GM19043 (cell line): ENCODE data around the gene GPR68.
"Not testable (repeated sequence)": the region's sequence is repeated elsewhere in the genome, so short reads cannot be mapped to it uniquely, and the experiment has no call there.

ENCODE experiments used
- ATAC-seq: cut with Tn5 transposase; IDR thresholded peaks from one replicate; pipeline ENCODE4 v1.9.1; 2021; ENCODE audit warnings: low read depth; ENCODE audit not compliant: unreplicated experiment

The GPR68 gene

DNA sequence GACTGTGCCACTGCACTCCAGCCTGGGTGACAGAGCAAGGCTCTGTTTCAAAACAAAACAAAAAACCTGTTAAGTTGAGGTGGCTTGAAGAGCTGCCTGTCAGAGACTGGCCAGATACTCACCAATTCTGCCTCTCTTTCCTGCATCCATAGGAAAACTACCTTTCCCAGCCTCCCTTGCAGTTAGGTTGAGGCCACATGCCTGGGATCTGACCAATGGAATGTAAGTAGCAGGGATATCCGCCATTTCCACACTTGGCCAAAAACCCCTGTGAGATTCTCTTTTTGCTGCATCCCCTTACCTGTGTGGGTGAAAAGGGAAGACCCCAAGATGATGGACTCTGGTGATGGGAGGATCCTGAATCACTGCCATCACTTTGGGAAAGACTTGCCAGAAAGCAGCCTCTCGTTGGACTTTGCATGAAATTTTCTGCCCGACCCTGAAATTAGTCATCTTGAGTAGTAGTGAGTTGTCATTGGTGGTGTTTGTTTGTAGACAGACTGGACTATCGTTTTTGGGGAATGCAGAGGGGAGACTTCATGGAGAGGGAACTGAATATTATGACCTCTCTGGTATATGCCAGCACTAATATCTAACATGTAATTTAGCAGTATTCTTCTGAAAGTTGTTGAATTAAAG is 14.0 kb downstream of the GPR68 start:
- no peak for ATAC-seq

DNA sequence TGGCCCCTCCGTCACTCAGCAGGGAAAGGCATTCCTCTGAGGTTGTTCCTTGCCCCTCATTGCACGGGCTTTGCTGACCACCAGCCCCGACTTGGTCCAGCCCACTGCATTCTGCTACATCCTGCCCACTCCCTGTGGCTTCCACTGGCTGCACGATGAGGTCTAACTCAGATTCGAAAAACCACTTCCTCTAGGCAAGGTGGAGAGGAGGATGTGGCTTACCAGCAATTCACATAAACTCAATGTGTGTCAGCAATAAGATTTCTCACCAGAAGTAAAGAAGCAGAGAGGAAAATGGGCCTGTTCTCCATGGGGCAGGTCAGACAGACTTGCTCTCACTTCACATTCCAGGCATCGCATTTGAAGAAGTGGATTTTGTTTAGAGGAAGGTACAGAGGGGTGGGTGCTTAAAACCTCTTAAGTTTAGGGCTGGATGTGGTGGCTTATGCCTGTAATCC is 14.7 kb downstream of the GPR68 start:
- ATAC-seq, result peak; percentile 68

DNA sequence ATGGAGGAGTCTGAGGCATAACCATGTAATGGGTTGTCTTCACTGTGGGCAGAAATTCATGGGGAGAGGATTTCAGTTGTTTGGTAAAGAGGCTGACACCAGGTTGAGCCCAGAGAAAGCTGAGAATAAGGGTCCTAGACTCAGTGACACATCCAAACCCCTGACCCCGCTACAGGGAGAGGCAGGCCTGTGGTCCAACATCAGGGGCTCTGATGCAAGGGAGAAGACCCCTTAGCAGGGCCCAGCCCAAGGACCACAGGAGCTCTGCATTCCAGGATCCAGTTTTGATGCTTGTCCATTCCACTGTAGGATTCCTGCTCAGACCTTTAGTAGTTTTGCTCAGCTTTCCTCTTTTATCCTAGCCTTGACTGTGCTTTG is 15.5 kb downstream of the GPR68 start:
- ATAC-seq, result no peak

DNA sequence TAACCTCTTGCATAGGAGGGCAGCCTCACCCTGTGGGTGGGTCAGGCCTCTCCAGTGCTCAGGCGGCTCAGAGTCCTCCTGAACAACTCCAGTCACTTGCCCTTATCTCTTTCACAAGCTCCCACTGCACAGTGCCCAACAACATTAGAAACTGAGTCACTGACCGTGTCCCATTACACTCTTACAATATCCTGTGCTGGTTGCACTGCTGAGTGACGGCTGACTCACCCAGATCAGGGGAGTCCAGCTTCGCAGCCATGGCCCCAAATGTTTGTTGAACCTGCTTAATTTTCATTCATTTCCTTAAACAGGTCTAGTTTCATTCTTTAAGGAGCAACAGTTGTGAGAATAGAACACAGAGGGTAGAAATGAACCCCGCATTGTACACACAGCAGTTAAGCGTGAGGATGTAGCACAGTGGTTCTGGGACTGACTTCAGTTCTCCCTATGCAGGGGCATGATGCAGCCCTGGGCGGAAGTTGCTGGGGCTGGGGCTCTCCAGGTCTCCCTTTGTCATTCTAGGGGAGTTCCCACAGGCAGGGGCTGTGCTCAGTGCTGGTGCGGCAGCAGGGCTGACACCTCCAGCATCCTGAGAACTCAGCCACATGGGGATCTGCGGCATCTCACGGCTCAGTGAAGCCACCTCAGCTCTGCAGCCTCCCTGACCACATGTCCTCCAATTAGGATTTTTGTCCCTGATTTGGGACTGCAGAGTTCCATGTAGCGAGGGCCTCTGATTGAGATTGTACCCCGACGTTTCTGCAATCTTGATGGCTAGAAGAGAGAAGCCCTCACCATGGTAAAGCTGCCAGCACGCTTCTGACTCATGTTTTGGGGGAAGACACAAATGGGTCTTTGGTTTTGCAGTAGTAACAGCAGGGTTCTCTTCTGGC is 16.1 kb downstream of the GPR68 start:
- ATAC-seq, result peak; percentile 80

DNA sequence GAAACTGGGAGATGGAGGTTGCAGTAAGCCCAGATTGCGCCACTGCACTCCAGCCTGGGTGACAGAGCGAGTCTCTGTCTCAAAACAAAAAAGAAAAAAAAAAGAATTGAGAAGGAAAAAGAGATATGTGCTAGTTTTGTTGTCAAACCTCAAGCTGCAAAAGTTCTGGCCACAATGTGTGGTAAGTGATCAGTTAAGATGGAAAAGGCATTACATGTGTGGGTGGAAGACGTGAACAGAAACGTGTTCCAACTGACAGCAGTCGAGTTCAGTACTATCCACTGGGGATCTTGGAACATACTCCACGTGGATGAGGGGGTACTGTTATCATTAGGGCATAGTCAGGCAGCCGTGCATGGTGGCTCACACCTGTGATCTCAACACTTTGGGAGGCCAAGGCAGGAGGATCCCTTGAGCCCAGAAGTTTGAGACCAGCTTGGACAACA is 17.3 kb downstream of the GPR68 start:
- no peak for ATAC-seq

DNA sequence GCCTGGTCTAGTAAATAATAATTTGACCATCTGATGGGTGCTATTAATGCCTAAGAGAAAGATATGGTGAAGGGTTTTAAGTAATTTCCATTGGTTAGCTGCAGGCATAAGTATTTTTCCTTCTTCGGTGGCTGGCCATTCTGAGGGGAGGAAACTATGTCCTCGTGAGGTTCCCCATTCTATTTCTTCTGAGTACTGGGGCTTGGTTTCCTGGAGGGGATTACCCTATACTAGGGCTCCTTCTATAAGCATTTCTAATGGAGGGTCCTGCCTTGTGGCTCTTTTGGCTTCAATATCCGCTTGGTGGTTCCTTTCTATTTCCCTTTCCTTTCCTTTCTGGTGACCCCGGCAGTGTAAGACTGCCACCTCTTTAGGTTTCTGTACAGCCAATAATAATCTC is 18.1 kb downstream of the GPR68 start:
- ATAC-seq, result not testable (repeated sequence)

DNA sequence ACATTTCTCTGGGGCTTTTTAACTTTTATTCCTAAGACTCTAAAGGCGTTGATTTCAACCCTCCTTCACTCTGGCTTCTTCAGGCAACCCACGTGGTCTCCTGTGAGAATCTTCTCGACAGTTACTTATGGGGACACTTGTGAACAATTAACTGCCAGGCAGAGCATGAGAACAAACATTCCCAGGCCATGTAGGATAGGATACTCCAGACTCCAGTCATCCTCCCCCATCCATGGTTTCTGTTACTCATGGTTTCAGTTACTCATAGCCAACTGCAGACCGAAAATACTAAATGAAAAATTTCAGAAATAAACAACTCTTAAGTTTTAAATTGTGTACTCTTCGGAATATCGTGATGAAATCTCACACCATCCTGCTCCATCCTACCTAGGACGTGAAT is 19.5 kb downstream of the GPR68 start:
- ATAC-seq, result no peak

DNA sequence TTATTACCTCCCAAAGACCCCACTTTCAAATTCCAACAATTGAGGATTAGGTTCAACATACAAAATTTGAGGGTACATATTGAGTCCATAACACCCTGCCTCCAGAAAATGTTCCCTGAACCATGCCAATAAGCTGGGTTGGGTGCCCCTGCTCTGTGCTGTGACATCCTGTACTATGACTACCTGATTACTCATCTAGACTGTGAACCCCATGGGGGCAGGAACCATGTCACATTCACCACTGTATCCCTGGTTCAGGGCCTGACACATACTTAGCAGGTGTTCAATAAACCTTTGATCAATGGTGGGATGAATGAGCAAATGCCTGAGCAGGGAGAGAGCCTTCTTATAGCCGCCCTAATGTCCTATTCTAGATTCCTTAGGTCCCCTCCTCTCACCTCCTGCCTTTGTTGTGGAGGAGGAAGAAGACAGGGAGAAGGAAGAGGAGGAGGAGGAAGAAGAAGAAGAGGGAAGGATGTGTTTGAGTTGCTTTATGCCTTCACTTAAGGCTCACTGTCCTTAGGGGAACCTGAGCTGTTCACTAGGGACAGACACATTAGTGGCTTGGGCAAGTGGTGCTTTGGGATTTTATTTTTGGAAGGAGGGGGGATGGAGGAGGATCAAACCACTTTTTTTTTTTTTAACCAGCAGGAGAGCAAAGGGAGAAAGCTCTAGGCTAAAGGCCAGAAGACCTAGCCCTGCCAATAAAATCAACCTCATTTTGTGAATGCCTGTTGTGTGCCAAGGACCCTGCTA is 21.3 kb downstream of the GPR68 start:
- no peak for ATAC-seq

DNA sequence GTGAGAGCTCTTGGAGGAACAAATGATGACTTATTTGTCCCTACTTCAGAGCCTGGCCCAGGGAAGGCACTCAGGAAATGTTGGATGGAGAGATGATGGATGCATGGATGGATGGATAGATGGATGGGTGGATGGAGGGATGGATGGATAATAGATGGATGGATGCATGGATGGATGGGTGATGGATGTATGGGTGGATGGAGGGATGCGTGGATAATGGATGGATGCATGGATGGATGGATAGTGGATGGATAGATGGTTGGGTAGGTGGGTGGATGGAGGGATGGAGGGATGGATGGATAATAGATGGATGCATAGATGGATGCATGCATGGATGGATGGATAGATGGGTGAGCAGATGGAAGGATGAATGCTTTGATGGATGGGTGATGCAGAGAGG is 23.2 kb downstream of the GPR68 start:
- ATAC-seq, result no peak

DNA sequence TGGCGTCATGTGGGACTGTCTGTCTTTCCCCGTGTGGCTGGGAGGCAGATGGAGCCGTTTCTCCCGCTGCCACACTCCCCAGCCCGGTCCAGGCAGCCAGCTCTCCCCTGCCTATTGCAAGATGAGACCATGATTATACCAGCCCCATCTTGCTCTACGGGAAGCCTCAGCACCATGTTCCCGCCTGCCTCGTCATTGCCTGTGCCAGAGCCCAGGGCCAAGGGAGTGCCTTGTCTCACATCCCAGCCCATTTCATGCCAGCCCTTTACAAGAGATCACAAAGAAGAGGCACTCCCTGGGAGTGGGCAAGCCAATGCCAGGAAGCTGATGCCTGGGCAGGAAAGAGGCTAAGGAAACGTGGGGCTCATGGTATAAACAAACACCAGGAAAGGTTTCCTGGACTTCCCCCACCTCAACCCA is 23.9 kb downstream of the GPR68 start:
- no peak for ATAC-seq

DNA sequence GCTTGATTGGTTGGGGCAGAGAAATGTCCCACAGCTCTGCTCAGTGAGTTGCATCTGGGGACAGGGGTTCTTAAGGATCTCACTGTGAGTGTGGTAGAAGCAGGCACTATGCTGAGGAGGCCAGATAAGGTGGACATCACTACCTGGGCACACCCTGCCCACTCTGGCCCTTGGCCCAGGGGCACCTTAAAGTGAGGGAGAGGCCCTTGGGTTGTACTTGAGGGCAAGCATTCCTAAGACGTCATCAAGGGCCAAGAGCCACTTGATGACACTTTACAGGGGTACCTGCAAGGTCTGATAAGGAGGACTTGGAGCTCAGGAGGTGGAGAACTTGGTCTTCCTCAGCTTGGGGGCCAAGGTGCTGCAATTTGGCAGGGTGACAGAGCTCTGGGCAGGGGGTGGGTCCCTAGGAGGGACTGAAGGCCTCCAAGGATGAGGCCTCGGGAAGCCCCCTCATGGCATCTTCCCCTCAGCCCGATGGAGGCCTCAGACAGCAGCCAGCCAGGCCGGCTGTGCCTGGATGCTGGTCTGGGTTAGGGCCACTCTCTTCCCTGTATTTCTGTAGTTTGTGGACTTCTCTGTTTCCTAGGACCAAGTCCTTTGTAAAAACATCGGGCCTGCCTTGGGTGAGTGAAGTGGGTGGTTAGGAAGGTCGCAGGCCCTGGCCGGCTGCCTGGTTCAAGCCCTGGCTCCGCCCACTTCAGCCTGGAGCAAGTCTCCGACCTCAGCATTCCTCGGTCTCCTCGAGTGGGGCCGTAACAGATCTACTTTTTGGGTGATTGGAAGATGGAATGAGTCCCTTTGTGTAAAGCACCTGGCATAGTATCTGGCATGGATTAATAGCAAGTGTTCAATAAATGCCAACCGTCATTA is 24.8 kb downstream of the GPR68 start:
- ATAC-seq, result no peak

DNA sequence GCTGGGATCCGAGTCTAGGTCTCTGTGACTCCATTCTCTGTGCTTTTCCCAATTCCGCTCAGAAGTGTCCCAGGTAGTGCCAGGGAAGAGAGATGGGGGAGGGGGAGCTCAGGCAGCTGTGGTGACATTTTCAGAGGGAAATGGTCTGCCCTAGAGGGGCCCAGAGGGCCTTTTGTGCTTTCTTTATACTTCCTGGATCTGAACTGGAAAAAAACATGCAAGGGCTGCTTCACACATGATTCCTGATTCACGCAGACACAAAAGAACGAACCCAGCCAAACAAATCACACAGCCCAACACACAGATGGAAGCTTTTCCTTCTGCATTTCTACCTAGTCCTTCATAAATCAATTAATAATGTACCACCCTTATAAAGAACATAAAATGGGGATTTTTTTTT is 26.5 kb downstream of the GPR68 start:
- ATAC-seq, result no peak

DNA sequence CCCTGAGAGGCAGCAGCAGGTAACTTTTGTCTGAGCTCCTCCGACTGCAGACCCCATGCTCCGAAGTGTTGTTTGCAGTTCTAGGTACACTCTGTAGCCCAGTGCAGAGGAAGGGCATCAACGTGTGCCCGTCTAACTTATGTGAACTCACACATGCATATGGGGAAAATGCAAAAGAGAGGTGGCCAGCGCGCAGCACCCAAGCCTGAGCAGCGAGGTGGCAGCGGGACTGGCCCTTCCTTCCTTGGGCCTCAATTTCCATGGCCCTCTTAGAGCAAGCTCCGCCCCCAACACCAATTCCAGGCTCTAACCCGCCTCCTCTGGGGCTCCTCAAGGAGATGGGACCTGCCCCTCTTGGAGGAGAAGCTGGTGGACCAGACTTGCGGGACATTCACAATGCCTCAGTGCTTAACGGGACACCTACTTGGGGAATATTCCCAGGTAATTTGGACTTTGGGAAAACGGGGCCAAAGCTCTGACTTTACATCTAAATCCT is 27.7 kb downstream of the GPR68 start:
- ATAC-seq, result no peak

DNA sequence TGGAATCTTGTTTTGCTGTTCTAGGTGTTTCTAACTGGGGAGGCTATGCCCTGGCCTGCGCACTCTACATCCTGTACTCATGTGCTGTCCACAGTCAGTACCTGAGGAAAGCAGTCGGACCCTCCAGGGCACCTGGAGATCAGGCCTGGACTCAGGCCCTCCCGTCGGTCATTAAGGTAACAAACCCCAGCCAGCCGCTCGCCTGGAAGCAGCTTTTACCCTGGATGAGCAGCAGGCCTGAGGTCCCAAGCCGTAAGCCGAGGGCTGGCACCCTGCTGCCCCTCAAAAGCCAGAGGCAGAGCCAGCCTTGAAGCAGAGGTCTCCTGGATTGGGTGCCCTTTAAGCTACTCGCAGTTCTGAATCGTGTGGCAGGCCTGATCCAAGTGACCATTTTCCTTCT is 29.1 kb downstream of the GPR68 start:
- no peak for ATAC-seq

DNA sequence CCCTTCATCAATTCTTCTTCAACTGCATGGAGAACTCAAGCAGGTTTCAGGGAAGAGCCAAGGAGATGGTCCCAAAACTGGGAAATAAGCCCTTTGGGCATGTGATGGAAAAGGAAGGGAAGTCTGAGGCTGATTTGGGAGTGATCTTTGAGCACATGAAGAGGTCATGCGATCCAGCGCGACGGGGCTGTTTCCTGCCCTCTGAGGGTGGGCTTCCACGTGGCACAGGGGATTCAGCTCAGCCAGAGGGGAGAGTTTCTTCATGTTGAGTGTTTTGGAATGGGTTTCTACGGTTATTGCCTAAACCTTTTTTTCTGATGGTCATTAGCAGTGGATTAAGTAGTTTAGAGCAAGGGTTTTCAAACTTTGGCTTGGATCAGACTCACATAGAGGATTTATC is 30.2 kb downstream of the GPR68 start:
- ATAC-seq, result no peak

DNA sequence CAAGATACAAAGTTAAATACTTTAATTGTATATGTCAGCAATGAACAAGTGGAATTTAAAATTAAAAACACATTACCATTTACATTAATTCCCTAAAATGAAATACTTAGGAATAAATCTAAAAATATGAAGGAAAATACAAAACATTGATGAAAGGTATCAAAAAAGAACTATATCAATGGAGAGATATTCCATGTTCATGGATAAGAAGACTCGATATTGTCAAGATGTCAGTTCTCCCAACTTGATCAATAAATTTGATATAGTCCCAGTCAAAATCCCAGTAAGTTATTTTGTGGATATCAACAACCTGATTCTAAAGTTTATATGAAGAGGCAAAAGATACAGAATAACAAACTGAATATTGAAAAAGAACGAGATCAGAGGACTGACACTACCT is 33.5 kb downstream of the GPR68 start:
- ATAC-seq, result no peak

DNA sequence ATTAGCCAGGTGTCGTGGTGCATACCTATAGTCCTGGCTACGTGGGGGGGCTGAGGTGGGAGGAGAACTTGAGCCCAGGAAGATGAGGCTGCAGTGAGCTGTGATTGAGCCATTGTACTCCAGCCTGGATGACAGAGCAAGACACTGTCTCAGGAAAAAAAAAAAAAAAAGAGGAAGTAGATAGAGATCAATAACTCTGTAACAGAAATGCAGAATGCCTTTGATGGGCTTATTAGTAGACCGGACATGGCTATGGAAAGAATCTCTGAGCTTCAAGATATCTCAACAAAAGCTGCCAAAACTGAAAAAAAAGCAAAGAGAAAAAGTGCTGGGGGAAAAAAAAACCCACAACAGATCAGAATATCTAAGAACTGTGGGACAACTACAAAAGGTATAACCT is 37.5 kb downstream of the GPR68 start:
- no peak for ATAC-seq

DNA sequence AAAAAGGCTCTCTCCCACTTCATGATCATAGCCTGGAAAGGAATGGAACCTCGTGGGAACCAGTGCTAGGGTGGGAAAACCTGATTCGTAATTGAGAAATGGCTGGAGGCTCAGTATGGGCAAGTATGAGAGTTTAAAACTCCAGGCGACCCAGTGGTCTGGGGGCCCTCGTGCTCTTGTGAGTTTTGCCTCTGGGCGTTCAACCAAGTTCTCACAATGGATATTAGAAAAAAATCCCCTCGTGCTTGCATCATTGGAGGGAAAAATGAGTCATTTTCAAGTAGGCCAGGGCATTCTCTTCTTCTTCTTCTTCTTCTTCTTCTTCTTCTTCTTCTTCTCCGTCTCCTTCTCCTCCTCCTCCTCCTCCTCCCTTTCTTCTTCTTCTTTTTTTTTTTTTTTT is 39.0 kb downstream of the GPR68 start:
- ATAC-seq, result no peak

DNA sequence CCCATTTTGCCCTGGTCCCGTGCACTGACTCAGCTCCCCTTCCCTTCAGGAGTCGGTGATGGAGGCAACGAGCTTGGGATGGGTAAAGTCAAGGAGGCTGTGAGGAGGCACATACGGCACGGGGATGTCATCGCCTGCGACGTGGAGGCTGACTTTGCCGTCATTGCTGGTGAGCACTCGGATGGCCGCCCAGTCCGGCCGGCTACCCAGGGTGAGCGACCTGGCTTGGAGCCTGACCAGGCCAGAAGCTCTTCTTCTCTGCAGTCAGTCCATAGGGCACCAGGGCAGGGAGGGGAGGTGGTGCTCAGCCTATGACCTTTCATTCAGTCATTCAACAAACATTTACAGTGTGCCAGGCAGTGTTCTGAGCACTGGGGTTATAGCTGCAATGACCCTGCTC is 39.8 kb downstream of the GPR68 start:
- ATAC-seq, result no peak
